GM19468 (cell line): ENCODE measurements around the gene NTSR1.

Experiments
- ATAC-seq: cut with Tn5 transposase; IDR thresholded peaks from one replicate; pipeline ENCODE4 v1.9.1; 2021; ENCODE audit warnings: mild to moderate bottlenecking, moderate library complexity, moderate number of reproducible peaks; ENCODE audit not compliant: unreplicated experiment; ENCODE audit errors: extremely low read depth

Gene NTSR1

GRCh38 chr20:62796699-62797491 lies 88.3 kb downstream of the NTSR1 start:
- no peak for ATAC-seq

- ATAC-seq: no peak
These were observed 89.3 kb downstream of the NTSR1 start for GRCh38 chr20:62797671-62798532.

- ATAC-seq: no peak
These were observed 90.4 kb downstream of the NTSR1 start for GRCh38 chr20:62799036-62799435.

GRCh38 chr20:62799459-62799858 lies 90.8 kb downstream of the NTSR1 start:
- no peak for ATAC-seq

- ATAC-seq: no peak
These were observed 91.2 kb downstream of the NTSR1 start for GRCh38 chr20:62799873-62800272.

DNA sequence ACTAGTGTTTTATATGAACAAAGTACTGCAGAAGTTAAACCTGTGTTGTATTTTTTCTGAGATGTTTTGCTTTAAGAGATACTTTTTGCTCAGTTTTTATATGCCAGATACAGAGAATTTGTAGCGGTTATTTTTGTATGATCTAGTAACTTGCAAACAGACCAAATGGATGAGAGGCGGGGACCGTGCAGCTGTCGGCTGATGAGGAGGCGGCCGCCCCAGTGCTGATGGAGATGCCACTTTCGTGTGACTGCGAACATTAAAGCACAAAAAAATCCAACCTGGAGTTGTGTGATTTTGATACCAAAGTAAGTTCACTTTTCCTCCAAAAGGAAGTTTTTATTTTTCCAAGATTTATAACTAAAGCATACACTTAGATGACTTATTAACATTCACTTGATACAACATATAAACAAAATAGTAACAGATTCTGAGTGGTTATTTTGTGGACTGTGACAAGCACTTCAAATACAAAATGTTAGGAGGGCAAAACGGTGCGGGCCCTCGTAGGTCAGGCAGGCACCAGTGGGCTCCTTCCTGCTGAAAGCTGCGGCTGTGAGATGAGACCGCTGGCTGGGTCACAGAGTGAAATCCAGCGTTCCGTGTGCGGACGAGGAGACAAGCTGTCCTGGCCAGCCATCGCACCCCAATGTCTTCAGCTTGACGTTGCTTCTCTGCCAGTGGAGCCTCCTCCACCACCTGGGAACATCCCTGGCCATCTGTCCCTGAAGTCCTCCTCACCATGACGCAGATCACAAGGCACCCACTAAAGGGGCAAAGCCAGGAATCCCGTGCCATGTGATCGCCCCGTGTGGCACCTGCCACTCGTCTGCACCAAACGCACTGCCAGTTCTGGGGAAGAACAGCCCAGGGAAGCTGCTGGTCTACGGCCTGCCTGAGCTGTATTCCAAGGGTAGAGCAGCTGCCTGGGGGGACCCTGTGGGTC lies 92.0 kb downstream of the NTSR1 start:
- no peak for ATAC-seq

- no peak for ATAC-seq
These were observed 92.8 kb downstream of the NTSR1 start for GRCh38 chr20:62801284-62802010.

DNA sequence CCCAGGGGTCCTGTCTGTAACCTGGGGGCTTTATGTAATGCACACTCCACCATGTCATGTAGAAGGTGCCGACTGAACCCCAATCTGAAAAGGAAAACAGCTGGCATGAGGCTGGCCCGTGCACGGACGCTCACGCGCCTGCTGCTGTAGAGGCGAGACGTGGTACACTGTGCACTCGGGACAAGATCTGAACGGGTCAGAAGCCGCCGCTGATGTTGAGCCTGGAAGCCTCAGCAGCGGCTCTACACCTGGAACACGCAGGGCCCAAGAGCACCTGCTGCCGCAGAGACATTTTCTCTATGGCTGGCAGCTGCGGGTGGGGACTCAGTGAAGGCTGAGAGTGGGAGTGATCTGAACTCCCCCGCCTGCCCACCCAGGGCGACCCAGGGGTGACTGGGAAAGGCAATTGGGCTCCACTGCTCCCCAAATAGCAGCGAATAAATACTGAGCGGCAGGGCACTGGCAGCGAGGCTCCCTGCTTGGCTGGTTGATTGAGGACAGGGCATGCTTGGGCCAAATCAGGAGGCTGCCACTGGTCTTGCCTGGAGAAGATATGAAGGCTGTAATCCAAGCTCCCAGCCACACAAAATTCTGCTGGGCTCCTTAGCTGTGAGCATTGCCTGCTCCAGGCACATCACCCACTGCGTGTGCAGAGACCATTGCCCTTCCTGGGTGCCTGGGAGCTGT lies 93.5 kb downstream of the NTSR1 start:
- ATAC-seq: no peak

DNA sequence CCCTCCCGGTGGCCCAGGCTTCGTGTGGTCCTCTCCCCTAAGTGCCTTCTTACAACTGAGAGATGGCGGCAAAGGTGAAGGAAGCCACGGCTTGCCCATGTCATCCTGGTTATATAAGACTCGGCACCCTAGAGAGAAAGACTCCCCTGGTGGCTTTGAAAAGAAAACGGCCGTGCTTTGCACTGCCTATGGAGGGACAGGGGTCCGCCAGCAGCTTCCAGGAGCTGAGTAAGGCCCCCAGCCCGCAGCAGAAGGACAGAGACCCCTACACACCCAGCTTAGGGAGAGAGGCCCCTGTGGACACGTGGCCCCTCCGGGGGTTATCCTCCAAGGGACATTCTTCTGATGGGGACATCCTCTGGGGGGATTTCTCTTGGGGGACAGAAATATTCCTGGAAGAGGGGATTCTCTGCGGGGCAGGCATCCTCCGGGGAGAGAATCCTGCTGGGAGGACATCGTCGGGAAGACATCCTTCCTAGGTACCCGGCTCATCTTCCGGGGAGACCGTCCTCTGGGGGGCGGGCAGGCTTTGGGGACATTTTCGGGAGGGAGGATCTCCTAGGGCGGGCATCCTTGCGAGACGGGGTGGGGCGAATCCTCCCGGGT lies 95.5 kb downstream of the NTSR1 start:
- ATAC-seq: no peak

DNA sequence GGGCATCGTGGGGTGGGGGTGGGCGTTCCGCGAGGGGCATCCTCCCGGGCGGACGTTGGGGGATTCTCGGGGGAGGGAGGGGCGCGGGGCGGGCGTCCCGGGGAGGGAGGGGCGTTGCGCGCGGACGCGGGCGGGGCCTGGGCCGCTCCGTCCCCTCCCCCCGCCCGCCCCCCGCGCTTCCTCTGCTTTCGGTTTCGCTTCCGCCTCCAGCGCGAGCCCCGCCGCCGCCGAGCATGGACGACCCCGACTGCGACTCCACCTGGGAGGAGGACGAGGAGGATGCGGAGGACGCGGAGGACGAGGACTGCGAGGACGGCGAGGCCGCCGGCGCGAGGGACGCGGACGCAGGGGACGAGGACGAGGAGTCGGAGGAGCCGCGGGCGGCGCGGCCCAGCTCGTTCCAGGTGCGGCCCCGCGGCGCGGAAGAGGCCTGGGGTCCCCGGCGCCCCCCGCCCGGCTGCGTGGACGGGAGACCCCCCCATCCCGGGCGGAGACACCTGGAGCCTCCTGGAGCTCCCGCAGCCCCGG lies 96.1 kb downstream of the NTSR1 start, which contains the start of gene OGFR:
TSS of gene OGFR (plus strand) at position 209 of the 528 bp plus-strand sequence. CDS start at position 234, 25 bp downstream.
- peak; percentile 21 for ATAC-seq

DNA sequence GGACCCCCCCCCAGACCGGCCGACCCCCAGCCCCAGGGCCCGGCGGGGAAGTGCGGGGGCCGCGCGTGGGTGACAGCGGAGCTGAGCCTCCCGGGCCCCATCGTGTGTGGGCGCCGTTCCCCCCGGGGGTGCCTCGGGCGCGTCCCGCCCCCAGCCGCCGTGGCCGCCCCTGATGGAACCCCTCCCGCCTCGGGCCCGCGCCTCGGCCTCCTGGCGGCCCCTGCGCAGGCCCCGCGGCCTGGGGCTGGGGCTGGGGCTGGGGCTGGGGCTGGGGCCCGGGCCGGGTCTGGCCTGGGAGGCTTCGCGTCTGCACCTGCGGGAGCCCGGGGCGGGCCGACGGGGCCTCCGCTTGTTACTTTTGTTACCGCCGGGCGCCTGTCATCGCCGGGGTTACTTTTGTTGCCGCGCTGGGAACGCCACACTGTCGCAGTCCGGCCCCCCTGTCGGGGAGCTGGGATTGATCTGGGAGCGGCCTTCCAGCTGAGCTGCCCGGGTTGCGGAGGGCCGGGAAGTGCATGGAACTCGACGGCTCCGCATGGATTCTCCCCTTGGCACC lies 96.6 kb downstream of the NTSR1 start:
- no peak for ATAC-seq

GRCh38 chr20:62805711-62806382 lies 97.2 kb downstream of the NTSR1 start:
- no peak for ATAC-seq

DNA sequence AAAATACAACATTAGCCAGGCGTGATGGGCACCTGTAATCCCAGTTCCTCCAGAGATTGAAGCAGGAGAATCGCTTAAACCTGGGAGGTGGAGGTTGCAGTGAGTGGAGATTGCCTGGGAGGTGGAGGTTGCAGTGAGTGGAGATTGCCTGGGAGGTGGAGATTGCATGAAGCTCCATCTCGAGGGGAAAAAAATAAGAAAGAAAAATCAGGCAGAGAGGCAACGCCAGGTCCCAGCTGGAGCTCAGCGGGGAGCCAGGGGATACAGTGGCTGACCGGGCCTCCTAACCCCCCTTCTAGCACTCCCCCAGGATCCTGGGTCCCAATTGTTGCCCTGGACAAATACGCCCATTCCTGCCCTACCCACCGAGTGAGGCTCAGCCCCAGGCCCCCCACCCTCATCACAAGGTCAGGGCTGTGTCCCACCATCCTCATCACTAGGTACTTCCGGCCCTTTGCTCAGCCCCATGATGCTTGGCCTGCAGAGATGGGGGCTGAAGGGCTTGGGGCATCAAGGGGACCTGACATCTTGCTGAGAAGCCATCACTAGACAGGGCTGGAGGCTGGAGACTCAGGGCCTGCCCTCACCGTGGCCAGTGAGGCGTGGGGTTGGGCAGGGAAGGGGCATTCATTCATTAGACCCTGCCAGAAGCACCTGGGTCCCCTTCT lies 97.9 kb downstream of the NTSR1 start:
- ATAC-seq: no peak

GRCh38 chr20:62807444-62808210 lies 99.0 kb downstream of the NTSR1 start:
- no peak for ATAC-seq

GRCh38 chr20:62808211-62808865 lies 99.7 kb downstream of the NTSR1 start:
- ATAC-seq: no peak
